Brain pericyte (primary cell): ENCODE measurements around the gene KRTAP8-1.

Source experiments
- DNase-seq: peaks from one replicate; pipeline ENCODE4 v3.0.0-alpha.2; 2012; ENCODE audit warnings: low read depth, low spot score

The KRTAP8-1 gene

GRCh38 chr21:30813174-30813573 lies at the start of gene KRTAP8-1:
TSS of gene KRTAP8-1 (minus strand) at chr21:30813274. CDS start at chr21:30813220, 54 bp downstream.
- DNase-seq: no peak

GRCh38 chr21:30847627-30848500 lies 34.8 kb upstream of the KRTAP8-1 start:
- no peak for DNase-seq

- no peak for DNase-seq
Measured at GRCh38 chr21:30842990-30843389, 29.9 kb upstream of the KRTAP8-1 start.

- no peak for DNase-seq
Measured at GRCh38 chr21:30839304-30839703, 26.2 kb upstream of the KRTAP8-1 start.

- no peak for DNase-seq
Measured at GRCh38 chr21:30838536-30838935, 25.5 kb upstream of the KRTAP8-1 start.

GRCh38 chr21:30831194-30831765 lies 18.2 kb upstream of the KRTAP8-1 start:
- DNase-seq: no peak

GRCh38 chr21:30829659-30830058 lies 16.6 kb upstream of the KRTAP8-1 start, which contains the start of gene KRTAP7-1:
TSS of gene KRTAP7-1 (minus strand) at chr21:30829759. CDS start at chr21:30829698, 61 bp downstream.
- no peak for DNase-seq

- DNase-seq: no peak
Measured at GRCh38 chr21:30818837-30819610, 6.0 kb upstream of the KRTAP8-1 start.

- DNase-seq: no peak
Measured at GRCh38 chr21:30800605-30801004, 12.5 kb downstream of the KRTAP8-1 start.

GRCh38 chr21:30793581-30794314 lies 19.3 kb downstream of the KRTAP8-1 start:
- DNase-seq: no peak

- DNase-seq: no peak
Measured at GRCh38 chr21:30779249-30779648, 33.8 kb downstream of the KRTAP8-1 start.

- DNase-seq: no peak
Measured at GRCh38 chr21:30769724-30770431, 43.2 kb downstream of the KRTAP8-1 start.
